ENCODE results near the gene PYGM. TPM values are rescaled to one million over a fixed set of nuclear protein-coding genes. Genes with fewer than 3 reads are reported as not detected.

Gene PYGM
- total and polyA plus RNA-seq, 2 of the 8 experiments (the other 6 are each of a cell fraction or from before 2014, with no cell fraction given), result 9.6 to 10.0 TPM

GRCh38 chr11:64767344-64768299, 7.8 kb upstream of the PYGM start (continued):
- TF ChIP-seq SAP30 (IDR thresholded peaks at IDR 0.05; ENCODE audit: insufficient read depth, insufficient replicate concordance, low read length) (no peak), JUN (IDR thresholded peaks at IDR 0.05; ENCODE audit: low read depth, low read length) (no peak), YY1 (IDR thresholded peaks at IDR 0.05; ENCODE audit: low read depth, low read length) (0 out of 2 replicates have a peak, but pooled peaks have one; percentile 9), BACH1 (IDR thresholded peaks at IDR 0.05; ENCODE audit: low read length) (no peak), ASH2L (IDR thresholded peaks at IDR 0.05; ENCODE audit: low read length) (no peak), POU5F1 (IDR thresholded peaks at IDR 0.05; ENCODE audit: low read depth, low read length) (no peak), CREB1 (IDR thresholded peaks at IDR 0.05) (peak; percentile 39; the same call in 1 of the 2 replicates), TEAD4 (IDR thresholded peaks at IDR 0.05; ENCODE audit: low read depth, low read length) (0 out of 2 replicates have a peak, but pooled peaks have one; percentile 4), TCF12 (IDR thresholded peaks at IDR 0.05; ENCODE audit: low read depth, low read length) (no peak)
- TF ChIP-seq, protein P1, sequence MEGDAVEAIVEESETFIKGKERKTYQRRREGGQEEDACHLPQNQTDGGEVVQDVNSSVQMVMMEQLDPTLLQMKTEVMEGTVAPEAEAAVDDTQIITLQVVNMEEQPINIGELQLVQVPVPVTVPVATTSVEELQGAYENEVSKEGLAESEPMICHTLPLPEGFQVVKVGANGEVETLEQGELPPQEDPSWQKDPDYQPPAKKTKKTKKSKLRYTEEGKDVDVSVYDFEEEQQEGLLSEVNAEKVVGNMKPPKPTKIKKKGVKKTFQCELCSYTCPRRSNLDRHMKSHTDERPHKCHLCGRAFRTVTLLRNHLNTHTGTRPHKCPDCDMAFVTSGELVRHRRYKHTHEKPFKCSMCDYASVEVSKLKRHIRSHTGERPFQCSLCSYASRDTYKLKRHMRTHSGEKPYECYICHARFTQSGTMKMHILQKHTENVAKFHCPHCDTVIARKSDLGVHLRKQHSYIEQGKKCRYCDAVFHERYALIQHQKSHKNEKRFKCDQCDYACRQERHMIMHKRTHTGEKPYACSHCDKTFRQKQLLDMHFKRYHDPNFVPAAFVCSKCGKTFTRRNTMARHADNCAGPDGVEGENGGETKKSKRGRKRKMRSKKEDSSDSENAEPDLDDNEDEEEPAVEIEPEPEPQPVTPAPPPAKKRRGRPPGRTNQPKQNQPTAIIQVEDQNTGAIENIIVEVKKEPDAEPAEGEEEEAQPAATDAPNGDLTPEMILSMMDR (IDR thresholded peaks at IDR 0.05; ENCODE audit: control extremely low read depth in 1 of 3, insufficient read depth in 1 of 3, low read depth in 1 of 3, low read length in 3 of 3), result peak in 2 of 3 experiments; percentile 75 to 89; a peak in 3 of 4 replicates
- TF ChIP-seq, protein P2, sequence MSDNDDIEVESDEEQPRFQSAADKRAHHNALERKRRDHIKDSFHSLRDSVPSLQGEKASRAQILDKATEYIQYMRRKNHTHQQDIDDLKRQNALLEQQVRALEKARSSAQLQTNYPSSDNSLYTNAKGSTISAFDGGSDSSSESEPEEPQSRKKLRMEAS (IDR thresholded peaks at IDR 0.05), result peak; percentile 27; the same call in 1 of the 2 replicates
